ENCODE results near the gene UBE2Z. TPM values are rescaled to one million over a fixed set of nuclear protein-coding genes. Genes with fewer than 3 reads are reported as not detected.

UBE2Z gene
- total and polyA plus RNA-seq, 2 of the 8 experiments (the other 6 are each of a cell fraction or from before 2014, with no cell fraction given), result 73.4 to 75.9 TPM

DNA sequence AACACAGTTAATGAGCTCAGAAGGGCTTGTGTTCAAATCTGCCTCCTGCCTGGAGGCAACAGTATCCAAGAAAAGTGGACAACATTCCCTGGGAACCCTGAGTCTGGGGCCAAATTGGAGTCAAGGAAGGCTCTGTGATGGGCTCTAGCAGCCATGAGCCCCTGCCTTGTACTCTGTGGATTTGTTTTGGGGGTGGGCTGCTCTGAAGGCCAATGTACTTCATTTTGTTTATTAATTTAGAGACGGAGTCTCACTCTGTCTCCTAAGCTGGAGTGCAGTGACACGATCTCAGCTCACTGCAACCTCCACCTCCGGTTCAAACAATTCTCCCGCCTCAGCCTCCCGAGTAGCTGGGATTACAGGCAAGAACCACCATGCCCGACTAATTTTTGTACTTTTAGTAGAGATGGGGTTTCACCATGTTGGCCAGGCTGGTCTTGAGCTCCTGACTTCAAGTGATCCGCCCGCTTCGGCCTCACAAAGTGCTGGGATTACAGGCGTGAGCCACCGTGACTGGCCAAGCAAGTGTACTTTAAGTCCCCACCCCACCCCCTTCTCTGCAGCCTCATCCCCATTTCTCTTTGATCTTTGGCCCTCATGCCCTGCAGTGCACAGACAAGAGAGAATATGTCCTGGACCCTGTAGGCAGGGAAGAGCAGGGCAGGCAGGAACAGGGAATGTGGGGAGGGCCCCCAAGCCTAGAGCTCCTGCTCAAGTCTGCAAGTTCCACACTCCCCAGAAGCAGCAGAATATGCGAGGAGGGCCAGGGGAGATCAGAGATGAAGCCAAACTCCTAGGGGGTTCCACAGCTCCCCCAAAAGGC is 62.9 kb downstream of the UBE2Z start (continued):
- TF ChIP-seq KDM1A (IDR thresholded peaks at IDR 0.05; ENCODE audit: borderline replicate concordance, low read length), result no peak
- TF ChIP-seq KDM5A (IDR thresholded peaks at IDR 0.05; ENCODE audit: low read length), result no peak
- TF ChIP-seq, protein P1, sequence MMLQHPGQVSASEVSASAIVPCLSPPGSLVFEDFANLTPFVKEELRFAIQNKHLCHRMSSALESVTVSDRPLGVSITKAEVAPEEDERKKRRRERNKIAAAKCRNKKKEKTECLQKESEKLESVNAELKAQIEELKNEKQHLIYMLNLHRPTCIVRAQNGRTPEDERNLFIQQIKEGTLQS (IDR thresholded peaks at IDR 0.05; ENCODE audit: insufficient read depth, low read depth, low read length), result no peak
- TF ChIP-seq EP300 (IDR thresholded peaks at IDR 0.05; ENCODE audit: borderline replicate concordance in 1 of 2, low read depth in 2 of 2, low read length in 2 of 2), result no peak
- no peak for TF ChIP-seq CBX5 (IDR thresholded peaks at IDR 0.05; ENCODE audit: low read depth, low read length)
- TF ChIP-seq, protein P2, sequence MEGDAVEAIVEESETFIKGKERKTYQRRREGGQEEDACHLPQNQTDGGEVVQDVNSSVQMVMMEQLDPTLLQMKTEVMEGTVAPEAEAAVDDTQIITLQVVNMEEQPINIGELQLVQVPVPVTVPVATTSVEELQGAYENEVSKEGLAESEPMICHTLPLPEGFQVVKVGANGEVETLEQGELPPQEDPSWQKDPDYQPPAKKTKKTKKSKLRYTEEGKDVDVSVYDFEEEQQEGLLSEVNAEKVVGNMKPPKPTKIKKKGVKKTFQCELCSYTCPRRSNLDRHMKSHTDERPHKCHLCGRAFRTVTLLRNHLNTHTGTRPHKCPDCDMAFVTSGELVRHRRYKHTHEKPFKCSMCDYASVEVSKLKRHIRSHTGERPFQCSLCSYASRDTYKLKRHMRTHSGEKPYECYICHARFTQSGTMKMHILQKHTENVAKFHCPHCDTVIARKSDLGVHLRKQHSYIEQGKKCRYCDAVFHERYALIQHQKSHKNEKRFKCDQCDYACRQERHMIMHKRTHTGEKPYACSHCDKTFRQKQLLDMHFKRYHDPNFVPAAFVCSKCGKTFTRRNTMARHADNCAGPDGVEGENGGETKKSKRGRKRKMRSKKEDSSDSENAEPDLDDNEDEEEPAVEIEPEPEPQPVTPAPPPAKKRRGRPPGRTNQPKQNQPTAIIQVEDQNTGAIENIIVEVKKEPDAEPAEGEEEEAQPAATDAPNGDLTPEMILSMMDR (IDR thresholded peaks at IDR 0.05; ENCODE audit: control extremely low read depth in 1 of 3, insufficient read depth in 1 of 3, low read depth in 1 of 3, low read length in 3 of 3), result no peak
- TF ChIP-seq CREB1 (IDR thresholded peaks at IDR 0.05), result no peak
